Smooth muscle cell (in vitro differentiated cells): ENCODE results near the gene CNTN6. TPM values are rescaled to one million over a fixed set of nuclear protein-coding genes. Genes with fewer than 3 reads are reported as not detected.

Experiments
- DNase-seq: peaks from one replicate; lab custom pipeline; 2025; ENCODE audit not compliant: unreplicated experiment; lab: John Stamatoyannopoulos, UW
- H2AFZ ChIP-seq: fragments of 200-600 bp; sonication (generic); 2 replicates; pipeline ENCODE4 v1.6.0; 2016; ENCODE audit warnings: antibody characterized with exemption, low read depth, mild to moderate bottlenecking
- H3F3A ChIP-seq: fragments of 200-600 bp; sonication (generic); 2 replicates; pipeline ENCODE4 v1.6.0; 2017; ENCODE audit warnings: antibody characterized with exemption, low read depth
- H3K27ac ChIP-seq: fragments of 200-600 bp; sonication (generic); 2 replicates; pipeline ENCODE4 v1.5.1; 2016; ENCODE audit warnings: low read depth, mild to moderate bottlenecking
- H3K27me3 ChIP-seq: fragments of 200-600 bp; sonication (generic); 2 replicates; pipeline ENCODE4 v1.6.1; 2016; ENCODE audit warnings: low read depth, mild to moderate bottlenecking
- H3K36me3 ChIP-seq: fragments of 200-600 bp; sonication (generic); 2 replicates; pipeline ENCODE4 v1.5.1; 2016; ENCODE audit warnings: low read depth
- H3K4me1 ChIP-seq: fragments of 200-600 bp; sonication (generic); 2 replicates; pipeline ENCODE4 v1.5.1; 2016; ENCODE audit warnings: low read depth
- H3K4me2 ChIP-seq: fragments of 200-600 bp; sonication (generic); 2 replicates; pipeline ENCODE4 v1.6.0; 2016; ENCODE audit warnings: mild to moderate bottlenecking
- H3K4me3 ChIP-seq: fragments of 200-600 bp; sonication (generic); 2 replicates; pipeline ENCODE4 v1.5.1; 2016; ENCODE audit warnings: mild to moderate bottlenecking
- H3K79me2 ChIP-seq: fragments of 200-600 bp; sonication (generic); 2 replicates; pipeline ENCODE4 v1.6.0; 2016; ENCODE audit warnings: low read depth, mild to moderate bottlenecking
- H3K9ac ChIP-seq: fragments of 200-600 bp; sonication (generic); 2 replicates; pipeline ENCODE4 v1.6.0; 2016; ENCODE audit warnings: low read depth
- H3K9me3 ChIP-seq: fragments of 200-600 bp; sonication (generic); replicated peaks from 2 replicates; pipeline ENCODE4 v1.5.1; 2016; ENCODE audit warnings: low read depth
- H4K20me1 ChIP-seq: fragments of 200-600 bp; sonication (generic); 2 replicates; pipeline ENCODE4 v1.6.0; 2016; ENCODE audit warnings: low read depth
- WGBS: methylation state at CpG from one replicate; pipeline ENCODE4 v1.1.7; 2016; ENCODE audit warnings: low lambda C conversion rate; 5-methylcytosine and 5-hydroxymethylcytosine counted together
- polyA plus RNA-seq: library from polyadenylated mRNA; unstranded; fragments of >200 nt; fragmentation: Nextera tagmentation; extraction: Ambion mirVana; gene quantifications from 2 replicates; pipeline ENCODE4 v1.2.1, GENCODE V29; 2016
- total RNA-seq: library from RNA; depleted of rRNA; stranded (reverse); fragments of >200 nt; gene quantifications from 2 replicates; pipeline ENCODE4 v1.2.3, GENCODE V29; 2014
- TF ChIP-seq, protein P1 (sequence below): fragments of 200-600 bp; sonication (generic); IDR thresholded peaks from 2 replicates; pipeline ENCODE4 v1.5.1; 2017; ENCODE audit warnings: borderline replicate concordance, mild to moderate bottlenecking, antibody characterized with exemption; ENCODE audit not compliant: insufficient read depth, poor library complexity, severe bottlenecking

Gene CNTN6
- total and polyA plus RNA-seq, 2 experiments from 2014 or later = 8.1 to 11.1 TPM

- Histone ChIP-seq H3K9ac (no peak overlapping the region), H3K4me1 (peaks cover 7% of the 10 kb centered on the region), H3F3A (no peaks in the 10 kb centered on the region), H3K27ac (no peak overlapping the region), H3K4me3 (no peak overlapping the region), H4K20me1 (no peaks in the 10 kb centered on the region), H3K4me2 (peak overlapping the region; percentile 14), H3K36me3 (no peaks in the 10 kb centered on the region), H3K9me3 (no peaks in the 10 kb centered on the region), H2AFZ (no peak overlapping the region), H3K79me2 (no peaks in the 10 kb centered on the region), H3K27me3 (no peaks in the 10 kb centered on the region)
- no peak for DNase-seq
- TF ChIP-seq, protein P1, sequence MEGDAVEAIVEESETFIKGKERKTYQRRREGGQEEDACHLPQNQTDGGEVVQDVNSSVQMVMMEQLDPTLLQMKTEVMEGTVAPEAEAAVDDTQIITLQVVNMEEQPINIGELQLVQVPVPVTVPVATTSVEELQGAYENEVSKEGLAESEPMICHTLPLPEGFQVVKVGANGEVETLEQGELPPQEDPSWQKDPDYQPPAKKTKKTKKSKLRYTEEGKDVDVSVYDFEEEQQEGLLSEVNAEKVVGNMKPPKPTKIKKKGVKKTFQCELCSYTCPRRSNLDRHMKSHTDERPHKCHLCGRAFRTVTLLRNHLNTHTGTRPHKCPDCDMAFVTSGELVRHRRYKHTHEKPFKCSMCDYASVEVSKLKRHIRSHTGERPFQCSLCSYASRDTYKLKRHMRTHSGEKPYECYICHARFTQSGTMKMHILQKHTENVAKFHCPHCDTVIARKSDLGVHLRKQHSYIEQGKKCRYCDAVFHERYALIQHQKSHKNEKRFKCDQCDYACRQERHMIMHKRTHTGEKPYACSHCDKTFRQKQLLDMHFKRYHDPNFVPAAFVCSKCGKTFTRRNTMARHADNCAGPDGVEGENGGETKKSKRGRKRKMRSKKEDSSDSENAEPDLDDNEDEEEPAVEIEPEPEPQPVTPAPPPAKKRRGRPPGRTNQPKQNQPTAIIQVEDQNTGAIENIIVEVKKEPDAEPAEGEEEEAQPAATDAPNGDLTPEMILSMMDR = no peak
- WGBS = 0% methylated on average over 1 of the region's 1 CpG
These were observed 46.2 kb downstream of the CNTN6 start for GRCh38 chr3:1139071-1139470.

DNA sequence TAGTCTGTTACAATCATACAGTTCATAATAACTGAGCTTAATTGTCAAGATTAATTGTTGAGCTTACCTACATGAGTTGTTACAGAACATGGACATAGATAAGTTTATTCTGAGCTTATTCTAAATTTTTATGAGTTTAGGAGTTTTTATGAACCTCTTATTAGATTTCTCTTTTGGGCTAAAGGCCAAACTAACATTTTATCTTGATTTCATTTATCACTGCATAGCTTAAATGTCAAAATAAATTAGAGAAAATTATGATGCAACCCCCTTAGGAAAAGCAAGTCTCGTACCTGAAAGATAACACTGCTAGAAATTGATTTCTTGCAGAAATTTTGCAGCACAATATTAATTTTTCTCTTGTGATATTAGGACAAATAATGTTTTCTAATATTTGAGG, 54.5 kb downstream of the CNTN6 start:
- WGBS = 72% methylated on average over 1 of the region's 1 CpG
- TF ChIP-seq, protein P1 = no peak
- H3K79me2 ChIP-seq = no peaks in the 10 kb centered on the region

DNA sequence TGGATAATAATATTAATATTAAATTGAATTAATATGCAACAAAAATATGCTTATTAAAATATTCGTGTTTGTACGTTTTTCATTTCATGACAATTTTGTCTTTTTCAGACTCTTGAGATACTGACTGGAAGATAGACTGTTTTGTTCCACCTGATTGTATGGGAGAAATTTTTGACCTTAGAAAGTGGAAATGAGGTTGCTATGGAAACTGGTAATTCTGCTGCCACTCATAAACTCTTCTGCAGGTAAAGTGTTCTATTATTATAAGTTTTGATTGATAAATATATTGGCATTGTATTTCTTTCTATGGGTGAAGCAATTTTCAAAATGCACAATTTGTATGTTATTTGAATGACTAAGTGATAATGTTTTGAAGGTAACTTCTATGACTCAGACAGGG, 55.0 kb downstream of the CNTN6 start:
- Histone ChIP-seq H3K4me3 (no peak overlapping the region), H3K27me3 (no peaks in the 10 kb centered on the region), H3K4me2 (no peak overlapping the region), H3K4me1 (no peaks in the 10 kb centered on the region), H3F3A (no peaks in the 10 kb centered on the region), H3K36me3 (no peaks in the 10 kb centered on the region), H3K9ac (no peak overlapping the region), H3K9me3 (no peaks in the 10 kb centered on the region), H3K79me2 (no peaks in the 10 kb centered on the region), H4K20me1 (no peaks in the 10 kb centered on the region), H3K27ac (no peak overlapping the region), H2AFZ (no peak overlapping the region)
- TF ChIP-seq, protein P1 = no peak
- no peak for DNase-seq
- WGBS = 78% methylated on average over 2 of the region's 2 CpGs

More for the DNA sequence above, 54.5 kb downstream of the CNTN6 start:
- no peak overlapping the region for H3K4me3 ChIP-seq
- no peaks in the 10 kb centered on the region for H3K4me1 ChIP-seq
- no peak overlapping the region for H3K9ac ChIP-seq
- no peak overlapping the region for H2AFZ ChIP-seq
- no peak overlapping the region for H3K27ac ChIP-seq
- H3F3A ChIP-seq = no peaks in the 10 kb centered on the region
- no peaks in the 10 kb centered on the region for H3K27me3 ChIP-seq
- DNase-seq = no peak
- H3K9me3 ChIP-seq = no peaks in the 10 kb centered on the region
- no peaks in the 10 kb centered on the region for H4K20me1 ChIP-seq
- no peaks in the 10 kb centered on the region for H3K36me3 ChIP-seq
- H3K4me2 ChIP-seq = no peak overlapping the region

DNA sequence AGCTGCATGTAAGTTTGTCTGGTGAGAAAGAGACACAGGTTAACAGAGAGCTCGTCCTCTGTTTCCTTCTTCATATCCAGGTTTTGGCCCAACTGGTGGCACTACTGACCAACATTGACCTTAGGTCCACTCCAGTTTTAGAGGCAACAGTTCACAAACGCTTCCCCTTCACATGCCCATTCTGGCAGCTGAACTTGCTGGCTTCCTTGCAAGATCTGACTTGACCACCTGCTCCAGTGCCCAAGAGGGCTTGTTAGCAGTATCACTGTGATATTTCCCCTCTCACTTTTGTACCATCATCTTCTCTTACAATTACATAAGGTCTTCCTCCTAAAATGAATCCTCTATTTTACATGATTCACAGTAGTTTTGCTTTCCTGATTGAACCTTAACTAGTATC, 71.3 kb downstream of the CNTN6 start:
- Histone ChIP-seq H4K20me1 (no peaks in the 10 kb centered on the region), H3K36me3 (no peaks in the 10 kb centered on the region), H3K27ac (no peak overlapping the region), H3K79me2 (no peaks in the 10 kb centered on the region), H3K4me1 (no peaks in the 10 kb centered on the region), H3K4me3 (no peak overlapping the region), H3F3A (no peaks in the 10 kb centered on the region), H3K9me3 (no peaks in the 10 kb centered on the region), H3K9ac (no peak overlapping the region), H2AFZ (no peak overlapping the region), H3K4me2 (no peak overlapping the region), H3K27me3 (no peaks in the 10 kb centered on the region)
- TF ChIP-seq, protein P1 = no peak
- WGBS = 89% methylated on average over 2 of the region's 2 CpGs
- no peak for DNase-seq
